Urinary bladder (tissue), 4 donors: ENCODE data around the gene ANKRD55. TPM values are rescaled to one million over a fixed set of nuclear protein-coding genes. Genes with fewer than 3 reads are reported as not detected.
"Not testable (repeated sequence)": the region's sequence is repeated elsewhere in the genome, so short reads cannot be mapped to it uniquely, and the experiment has no call there.

Source experiments
- DNase-seq: peaks from one replicate; pipeline ENCODE4 v3.0.0-alpha.2; 2015; ENCODE audit errors: extremely low spot score
- H3K27ac ChIP-seq: one replicate; pipeline ENCODE4 v1.5.1; 2013; ENCODE audit warnings: low read depth, mild to moderate bottlenecking, moderate library complexity
- H3K36me3 ChIP-seq: one replicate; pipeline ENCODE4 v1.6.1; 2013; ENCODE audit warnings: mild to moderate bottlenecking, moderate library complexity; ENCODE audit not compliant: insufficient read depth
- H3K4me1 ChIP-seq: one replicate; pipeline ENCODE4 v1.6.1; 2013; ENCODE audit warnings: mild to moderate bottlenecking, moderate library complexity; ENCODE audit not compliant: insufficient read depth
- H3K4me3 ChIP-seq: one replicate; pipeline ENCODE4 v1.5.1; 2013; ENCODE audit warnings: low read depth, low read length
- WGBS: extraction: QIAGEN DNeasy Blood & Tissue Kit; methylation state at CpG from one replicate; pipeline ENCODE4 v1.1.7; 2013; 5-methylcytosine and 5-hydroxymethylcytosine counted together
- polyA plus RNA-seq: library from polyadenylated mRNA; stranded (reverse); fragments of 200-250 nt; gene quantifications from one replicate; pipeline ENCODE4 v1.2.3, GENCODE V29; 2013
- total RNA-seq: library from RNA; depleted of rRNA; stranded (reverse); fragments of >200 nt; gene quantifications from one replicate; pipeline ENCODE4 v1.2.3, GENCODE V29; 2014
- donor health status: healthy with polysubstance abuse.
- donor health status: healthy.

ANKRD55 gene
- total and polyA plus RNA-seq, 2 donors, result 0.05 TPM; not detected in 1

DNA sequence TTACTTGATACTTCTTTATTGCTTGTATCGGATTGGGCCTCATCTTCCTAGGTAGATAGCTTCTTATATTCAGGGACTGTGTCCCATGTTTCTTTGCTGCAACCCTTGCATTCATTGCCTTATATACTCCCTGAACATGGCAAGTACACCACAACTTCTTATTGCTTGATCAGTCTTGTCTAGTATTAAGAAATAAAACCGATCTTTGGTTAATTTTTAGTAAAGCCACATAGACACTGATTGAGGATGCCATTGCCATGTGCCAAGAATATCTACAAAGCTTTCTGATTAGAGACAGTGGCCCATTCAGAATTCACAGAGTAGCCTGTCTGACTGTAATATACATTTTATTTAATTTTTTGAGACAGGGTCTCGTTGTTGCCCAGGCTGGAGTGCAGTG is 34.7 kb upstream of the ANKRD55 start:
- no peaks in the 10 kb centered on the region for H3K36me3 ChIP-seq
- WGBS, result 93% methylated on average over 3 of the region's 3 CpGs

DNA sequence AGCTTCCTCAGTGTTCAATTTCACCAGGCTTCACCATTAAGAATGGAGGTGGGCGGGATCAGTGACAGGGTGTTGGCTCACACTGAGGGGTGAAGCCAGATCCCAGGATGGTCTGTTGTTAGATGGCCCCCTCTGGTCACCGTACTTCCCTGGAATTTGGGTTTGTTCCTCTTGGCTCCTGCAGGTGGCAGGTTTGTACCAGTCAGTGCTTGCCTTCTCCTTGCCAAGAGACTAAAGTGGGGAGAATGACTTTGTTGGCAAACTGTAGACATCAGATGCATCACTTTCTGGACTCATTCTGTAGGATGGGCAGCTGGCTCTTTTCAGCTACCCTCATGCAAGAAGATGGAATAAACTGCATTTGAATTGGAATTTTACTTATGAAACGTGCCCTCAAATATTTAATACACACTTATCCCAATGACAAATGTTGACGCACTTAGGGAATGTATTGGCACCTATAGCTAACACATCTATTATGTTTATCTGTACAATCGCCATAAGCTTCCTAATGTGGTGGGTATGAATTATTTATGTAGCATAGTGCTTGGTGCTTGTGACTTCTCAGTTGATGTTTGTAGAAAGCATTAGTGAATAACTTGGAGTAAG is 31.4 kb upstream of the ANKRD55 start:
- 77% methylated on average over 5 of the region's 5 CpGs for WGBS
- no peak overlapping the region for H3K27ac ChIP-seq
- H3K4me1 ChIP-seq, result no peaks in the 10 kb centered on the region
- H3K4me3 ChIP-seq, result no peak overlapping the region
- no peak for DNase-seq
- no peaks in the 10 kb centered on the region for H3K36me3 ChIP-seq

More for the DNA sequence above, 34.7 kb upstream of the ANKRD55 start:
- DNase-seq, result no peak
- no peaks in the 10 kb centered on the region for H3K4me1 ChIP-seq
- no peak overlapping the region for H3K27ac ChIP-seq
- no peak overlapping the region for H3K4me3 ChIP-seq

DNA sequence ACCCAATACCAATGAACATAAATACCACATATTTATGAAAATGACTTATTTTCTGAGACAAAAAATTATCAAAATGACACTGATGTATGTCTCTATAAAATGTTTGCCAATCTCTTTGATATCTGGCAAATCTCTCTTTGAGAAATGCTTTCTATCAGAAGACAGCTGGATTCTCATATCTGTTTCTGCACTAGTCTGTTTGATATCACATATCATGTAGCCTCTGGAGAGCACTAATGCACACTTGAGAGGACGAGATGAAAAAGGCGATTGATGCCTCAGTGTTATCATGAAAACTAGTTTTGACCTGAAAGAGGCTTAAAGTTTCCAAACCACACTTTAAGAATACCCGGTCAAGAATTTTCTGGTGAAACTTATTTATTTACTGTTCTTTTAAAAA is 29.1 kb upstream of the ANKRD55 start:
- 84% methylated on average over 3 of the region's 3 CpGs for WGBS
- H3K27ac ChIP-seq, result no peak overlapping the region
- H3K4me3 ChIP-seq, result no peak overlapping the region
- DNase-seq, result no peak
- H3K36me3 ChIP-seq, result no peaks in the 10 kb centered on the region
- H3K4me1 ChIP-seq, result no peaks in the 10 kb centered on the region

DNA sequence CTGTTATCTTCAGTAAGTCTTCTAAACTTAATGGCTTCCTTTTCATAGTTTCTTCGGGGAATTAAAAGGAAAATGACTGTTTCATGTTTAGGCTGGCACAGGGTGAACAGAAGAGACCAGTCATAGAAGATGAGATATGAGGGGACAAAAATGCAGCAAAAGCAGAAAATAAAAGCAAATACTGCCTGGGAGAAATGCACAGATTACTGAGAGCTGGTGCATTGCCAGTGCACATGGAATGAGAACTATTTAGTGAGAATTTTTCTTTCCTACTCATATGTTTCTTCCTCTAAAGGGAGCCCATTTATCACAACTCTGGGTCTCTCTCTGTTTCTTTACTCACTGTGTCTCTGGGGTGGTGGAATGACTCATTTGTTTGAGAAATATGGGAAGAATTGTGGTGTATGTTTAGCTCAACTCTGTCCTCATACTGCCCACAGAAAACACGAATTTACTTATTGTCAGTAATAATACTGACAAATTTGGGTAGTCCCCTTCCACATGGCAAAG is 25.9 kb upstream of the ANKRD55 start:
- Histone ChIP-seq H3K4me3 (no peak overlapping the region), H3K4me1 (no peaks in the 10 kb centered on the region), H3K36me3 (no peaks in the 10 kb centered on the region), H3K27ac (no peak overlapping the region)
- DNase-seq, result no peak
- WGBS, result 15% methylated on average over 2 of the region's 2 CpGs

DNA sequence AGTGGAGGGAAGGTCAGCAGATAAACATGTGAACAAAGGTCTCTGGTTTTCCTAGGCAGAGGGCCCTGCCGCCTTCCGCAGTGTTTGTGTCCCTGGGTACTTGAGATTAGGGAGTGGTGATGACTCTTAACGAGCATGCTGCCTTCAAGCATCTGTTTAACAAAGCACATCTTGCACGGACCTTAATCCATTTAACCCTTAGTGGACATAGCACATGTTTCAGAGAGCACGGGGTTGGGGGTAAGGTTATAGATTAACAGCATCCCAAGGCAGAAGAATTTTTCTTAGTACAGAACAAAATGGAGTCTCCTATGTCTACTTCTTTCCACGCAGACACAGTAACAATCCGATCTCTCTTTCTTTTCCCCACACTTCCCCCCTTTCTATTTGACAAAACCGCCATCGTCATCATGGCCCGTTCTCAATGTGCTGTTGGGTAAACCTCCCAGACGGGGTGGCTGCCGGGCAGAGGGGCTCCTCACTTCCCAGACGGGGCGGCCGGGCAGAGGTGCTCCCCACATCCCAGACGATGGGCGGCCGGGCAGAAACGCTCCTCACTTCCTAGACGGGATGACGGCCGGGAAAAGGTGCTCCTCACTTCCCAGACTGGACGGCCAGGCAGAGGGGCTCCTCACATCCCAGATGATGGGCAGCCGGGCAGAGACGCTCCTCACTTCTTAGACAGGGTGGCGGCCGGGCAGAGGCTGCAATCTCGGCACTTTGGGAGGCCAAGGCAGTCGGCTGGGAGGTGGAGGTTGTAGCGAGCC is 24.8 kb upstream of the ANKRD55 start:
- H3K27ac ChIP-seq, H3K4me1 ChIP-seq, H3K4me3 ChIP-seq, DNase-seq, H3K36me3 ChIP-seq: not testable (repeated sequence)
- 90% methylated on average over 26 of the region's 30 CpGs for WGBS

DNA sequence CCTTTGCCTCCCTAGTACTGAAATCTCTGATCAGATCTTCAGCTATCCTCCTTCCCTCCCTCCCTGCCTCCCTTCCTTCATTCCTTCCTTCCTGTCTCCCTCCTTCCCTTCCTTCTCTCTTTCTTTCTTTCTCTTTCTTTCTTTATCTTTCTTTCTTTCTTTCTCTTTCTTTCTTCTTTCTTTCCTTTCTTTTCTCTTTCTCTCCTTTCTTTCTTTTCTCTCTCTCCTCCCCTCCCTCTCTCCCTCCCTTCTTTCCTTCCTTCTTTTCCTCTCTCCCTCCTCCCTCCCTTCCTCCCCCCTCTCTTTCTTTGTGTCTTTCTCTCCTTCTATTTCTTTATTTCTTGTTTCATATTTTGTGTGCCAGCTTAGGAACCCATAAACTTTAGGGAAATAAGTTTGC is 23.9 kb upstream of the ANKRD55 start:
- no peak overlapping the region for H3K4me3 ChIP-seq
- no peaks in the 10 kb centered on the region for H3K36me3 ChIP-seq
- H3K27ac ChIP-seq, result no peak overlapping the region
- no peaks in the 10 kb centered on the region for H3K4me1 ChIP-seq
- no peak for DNase-seq

DNA sequence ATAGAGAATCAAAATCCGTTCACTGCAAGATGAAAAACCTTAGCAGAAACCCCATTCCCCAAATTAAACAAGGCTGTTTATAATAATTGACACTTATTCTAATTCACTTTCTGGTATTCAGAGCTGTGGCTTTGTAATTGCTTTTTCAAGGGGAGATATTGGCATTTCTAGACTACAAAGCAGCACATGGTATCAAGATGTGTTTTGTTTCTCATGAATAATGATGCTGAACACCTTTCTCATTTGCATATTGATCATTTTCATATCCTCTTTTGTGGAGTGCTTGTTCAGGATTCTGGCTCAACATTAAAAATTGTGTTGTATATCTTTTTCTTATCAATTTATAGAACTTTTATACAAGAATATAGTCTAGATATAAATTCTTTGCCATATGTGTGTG is 22.4 kb upstream of the ANKRD55 start:
- WGBS, result 81% methylated on average over 1 of the region's 1 CpG
- no peak for DNase-seq
- Histone ChIP-seq H3K4me3 (no peak overlapping the region), H3K36me3 (no peaks in the 10 kb centered on the region), H3K27ac (no peak overlapping the region), H3K4me1 (no peaks in the 10 kb centered on the region)

DNA sequence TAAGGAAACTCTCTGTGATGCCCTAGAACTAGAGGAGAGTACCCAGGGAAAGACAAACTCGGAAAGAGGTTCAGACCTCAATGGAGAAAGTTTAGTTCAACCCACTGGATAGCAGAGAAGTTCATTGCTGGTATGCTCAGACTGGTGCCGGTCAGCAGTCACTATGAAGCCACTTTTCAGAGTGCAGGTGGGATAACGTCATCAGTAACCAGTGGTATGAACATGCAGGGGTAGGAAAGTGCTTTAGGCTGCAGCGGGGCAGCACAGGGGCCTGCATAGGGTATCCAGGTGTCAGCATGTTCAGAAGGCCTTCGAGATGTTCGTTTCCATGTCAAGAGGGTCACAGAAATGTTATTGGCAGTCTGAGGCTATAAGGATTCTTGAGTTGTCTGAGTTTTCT is 20.8 kb upstream of the ANKRD55 start:
- Histone ChIP-seq H3K4me3 (no peak overlapping the region), H3K27ac (no peak overlapping the region), H3K36me3 (no peaks in the 10 kb centered on the region), H3K4me1 (no peaks in the 10 kb centered on the region)
- no peak for DNase-seq
- WGBS, result 92% methylated on average over 6 of the region's 6 CpGs

DNA sequence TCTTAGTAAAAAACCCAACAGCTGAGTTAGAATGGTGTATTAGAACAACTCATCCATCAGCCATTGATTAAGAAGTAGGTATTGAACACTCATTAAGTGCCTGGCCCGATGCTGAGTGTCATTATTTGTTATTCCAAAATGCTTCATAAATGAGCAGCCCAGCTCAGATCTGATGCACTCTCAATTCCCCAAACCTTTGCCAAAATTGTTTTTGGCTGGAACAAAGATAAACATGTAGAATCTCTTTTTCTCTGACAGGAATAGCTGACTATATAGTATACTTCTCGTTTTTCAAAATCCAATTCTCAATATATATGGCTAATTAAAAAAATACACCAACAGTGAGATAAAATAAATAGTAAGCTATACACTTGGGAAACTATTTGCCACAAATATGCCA is 20.0 kb upstream of the ANKRD55 start:
- Histone ChIP-seq H3K36me3 (no peaks in the 10 kb centered on the region), H3K27ac (no peak overlapping the region), H3K4me3 (no peak overlapping the region), H3K4me1 (no peaks in the 10 kb centered on the region)
- WGBS, result 59% methylated on average over 2 of the region's 2 CpGs
- no peak for DNase-seq

DNA sequence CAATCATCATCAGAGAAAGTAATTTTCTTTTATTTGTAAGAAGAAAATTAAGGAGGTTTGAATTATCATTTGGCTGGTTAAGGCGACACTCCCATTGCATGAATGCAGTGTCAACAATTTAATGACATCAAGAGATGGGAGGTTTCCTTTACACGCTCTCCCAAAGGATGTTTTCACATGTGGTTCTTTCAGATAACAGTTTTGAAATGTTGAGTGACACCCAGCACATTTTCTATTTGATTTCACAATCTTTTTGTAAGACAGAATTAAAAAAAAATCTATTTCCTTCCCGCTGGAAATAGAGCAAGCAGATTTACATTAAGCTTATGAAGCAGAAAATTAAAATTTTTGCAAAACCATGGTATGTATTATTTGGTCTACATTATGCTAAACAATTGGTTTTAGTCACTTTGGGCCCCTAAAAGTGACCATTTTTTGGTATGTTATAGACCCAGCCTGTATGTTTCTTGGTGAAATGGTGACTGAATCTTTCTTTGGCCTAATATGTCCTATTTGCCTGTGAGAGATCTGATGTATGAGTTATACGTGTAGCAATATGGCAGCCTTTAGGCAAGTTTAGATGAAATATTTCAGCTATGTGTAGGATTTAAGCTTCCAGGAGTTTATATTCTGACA is 18.9 kb upstream of the ANKRD55 start:
- no peak for DNase-seq
- 86% methylated on average over 4 of the region's 4 CpGs for WGBS

DNA sequence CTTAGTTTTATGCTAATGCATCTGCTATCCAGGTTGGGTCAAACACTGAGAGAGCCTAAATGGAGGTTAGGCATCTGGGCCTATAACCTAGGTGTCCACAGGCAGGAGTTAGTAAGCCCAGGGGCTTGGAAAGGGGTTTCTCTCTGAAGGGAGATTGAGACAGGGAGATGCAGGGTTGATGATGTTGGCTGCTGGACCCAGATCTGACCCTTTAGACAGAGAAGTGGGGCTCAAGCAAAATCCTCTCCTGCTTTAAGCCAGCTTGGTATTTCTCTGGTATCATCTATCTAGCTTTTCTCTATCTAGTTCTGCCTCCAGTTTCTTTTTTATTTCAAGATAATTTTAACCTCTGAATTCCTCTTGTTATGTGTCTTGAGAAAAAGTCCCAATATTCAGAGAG is 18.3 kb upstream of the ANKRD55 start:
- no peak for DNase-seq
- Histone ChIP-seq H3K4me1 (no peaks in the 10 kb centered on the region), H3K27ac (no peak overlapping the region), H3K36me3 (no peaks in the 10 kb centered on the region), H3K4me3 (no peak overlapping the region)

More for the DNA sequence above, 18.9 kb upstream of the ANKRD55 start:
- Histone ChIP-seq H3K4me3 (no peak overlapping the region), H3K4me1 (no peaks in the 10 kb centered on the region), H3K27ac (no peak overlapping the region), H3K36me3 (no peaks in the 10 kb centered on the region)

DNA sequence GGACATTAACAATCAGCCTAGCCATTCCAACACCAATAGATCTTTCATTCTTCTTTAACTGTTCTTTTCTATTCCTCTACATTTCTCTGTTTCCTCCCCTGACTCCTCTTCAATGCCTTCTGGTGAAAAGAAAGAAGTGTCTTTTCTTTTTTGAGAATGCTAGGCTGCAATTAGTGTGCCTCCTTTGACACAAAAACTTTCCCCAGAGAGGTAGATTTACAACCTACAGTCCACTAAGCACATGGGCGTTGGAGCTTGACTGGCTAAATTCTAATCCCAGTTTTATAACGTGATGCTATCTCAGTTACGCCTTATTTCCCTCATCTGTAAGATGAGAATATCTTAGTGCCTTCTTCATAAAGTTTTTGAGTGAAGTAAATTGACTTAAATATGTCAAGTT is 16.9 kb upstream of the ANKRD55 start:
- 81% methylated on average over 3 of the region's 3 CpGs for WGBS
- DNase-seq, result no peak
- no peaks in the 10 kb centered on the region for H3K36me3 ChIP-seq
- H3K4me1 ChIP-seq, result no peaks in the 10 kb centered on the region
- no peak overlapping the region for H3K4me3 ChIP-seq
- H3K27ac ChIP-seq, result no peak overlapping the region

DNA sequence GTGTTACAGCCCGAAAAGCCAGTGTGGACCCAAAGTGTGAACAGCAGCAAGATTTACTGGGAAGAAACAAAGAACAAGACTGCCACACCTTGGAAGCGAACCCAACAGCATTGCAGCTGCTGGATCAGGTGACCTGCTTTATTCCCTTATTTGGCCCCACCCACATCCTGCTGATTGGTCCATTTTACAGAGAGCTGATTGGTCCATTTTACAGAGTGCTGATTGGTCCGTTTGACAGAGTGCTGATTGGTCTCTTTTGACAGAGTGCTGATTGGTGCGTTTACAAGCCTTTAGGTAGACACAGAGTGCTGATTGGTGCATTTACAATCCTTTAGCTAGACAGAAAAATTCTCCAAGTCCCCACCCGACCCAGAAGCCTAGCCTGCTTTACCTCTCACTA is 16.0 kb upstream of the ANKRD55 start:
- H3K4me3 ChIP-seq, DNase-seq, H3K36me3 ChIP-seq, H3K27ac ChIP-seq, H3K4me1 ChIP-seq: not testable (repeated sequence)
- WGBS, result 76% methylated on average over 5 of the region's 5 CpGs

DNA sequence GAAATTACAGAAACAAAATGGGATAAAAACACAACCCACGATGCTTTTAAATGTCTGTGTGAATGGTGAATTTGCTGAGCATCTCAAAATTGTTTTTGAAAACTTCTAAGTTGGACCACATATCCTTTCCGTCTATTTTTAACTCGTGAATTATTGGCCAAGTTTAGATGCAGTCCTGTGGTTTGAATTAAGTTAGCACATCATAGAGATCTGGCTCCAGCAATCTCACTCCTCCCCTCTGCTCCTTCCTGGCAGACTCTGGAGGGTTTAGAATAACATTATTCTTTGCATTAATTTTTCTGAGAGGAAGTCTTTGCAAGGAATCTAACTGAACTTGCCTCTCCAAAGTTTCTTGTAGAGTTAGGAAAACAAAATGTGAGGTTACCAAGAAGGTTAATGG is 14.5 kb upstream of the ANKRD55 start:
- no peak overlapping the region for H3K27ac ChIP-seq
- 28% methylated on average over 3 of the region's 3 CpGs for WGBS
- no peaks in the 10 kb centered on the region for H3K36me3 ChIP-seq
- DNase-seq, result no peak
- no peaks in the 10 kb centered on the region for H3K4me1 ChIP-seq
- no peak overlapping the region for H3K4me3 ChIP-seq
